Skin epidermis (tissue), 12 donors: ENCODE data around the gene UTP14C.
A peak's percentile ranks its signal among the peaks of the same experiment; 100 is the strongest.
"Not testable (repeated sequence)": the region's sequence is repeated elsewhere in the genome, so short reads cannot be mapped to it uniquely, and the experiment has no call there.

Experiments used
- H3K27ac ChIP-seq, 21 experiments: fragments of 200-600 bp; sonication (generic) in 11 of 21; one replicate each; pipeline ENCODE4 v1.5.0; 2020; ENCODE audit warnings: mild to moderate bottlenecking in 3 of 21, inconsistent platforms in 2 of 21, moderate library complexity in 2 of 21
- H3K4me3 ChIP-seq, 7 experiments: fragments of 200-600 bp; sonication (generic) in 2 of 7; one replicate each; pipeline ENCODE4 v1.5.0; 2020; ENCODE audit warnings: inconsistent platforms in 2 of 7, mild to moderate bottlenecking in 2 of 7, moderate library complexity in 1 of 7

Gene UTP14C

GRCh38 chr13:52024481-52024880, at the start of gene UTP14C:
UTP14C (plus strand) TSS chr13:52024691; CDS start chr13:52028805, 4,114 bp downstream.
- no peak within 1 kb of the TSS for H3K4me3 ChIP-seq
- no peak within 1 kb of the TSS for H3K27ac ChIP-seq

GRCh38 chr13:51976423-51976822, 48.1 kb upstream of the UTP14C start:
- Histone ChIP-seq H3K27ac (no peak overlapping the region), H3K4me3 (no peak overlapping the region)

GRCh38 chr13:51976890-51977289, 47.6 kb upstream of the UTP14C start:
- no peak overlapping the region for H3K4me3 ChIP-seq
- H3K27ac ChIP-seq = no peak overlapping the region

GRCh38 chr13:51977625-51978024, 46.9 kb upstream of the UTP14C start:
- Histone ChIP-seq H3K4me3 (no peak overlapping the region), H3K27ac (no peak overlapping the region)

- no peak overlapping the region for H3K4me3 ChIP-seq
- no peak overlapping the region for H3K27ac ChIP-seq
These were observed 45.5 kb upstream of the UTP14C start for GRCh38 chr13:51978796-51979556.

- Histone ChIP-seq H3K4me3 (no peak overlapping the region), H3K27ac (peak overlapping the region in 1 of 21 experiments; percentile 57)
These were observed 43.6 kb upstream of the UTP14C start for GRCh38 chr13:51980908-51981307.

- Histone ChIP-seq H3K4me3 (no peak overlapping the region), H3K27ac (peak overlapping the region in 1 of 21 experiments; percentile 57)
These were observed 43.1 kb upstream of the UTP14C start for GRCh38 chr13:51981355-51981754.

GRCh38 chr13:51983292-51983691, 41.2 kb upstream of the UTP14C start:
- not testable (repeated sequence) for H3K4me3 ChIP-seq, H3K27ac ChIP-seq

GRCh38 chr13:51984904-51985303, 39.6 kb upstream of the UTP14C start:
- H3K27ac ChIP-seq, H3K4me3 ChIP-seq: not testable (repeated sequence)

GRCh38 chr13:51988988-51989618, 35.4 kb upstream of the UTP14C start:
- no peak overlapping the region for H3K4me3 ChIP-seq
- H3K27ac ChIP-seq = no peak overlapping the region

- no peak overlapping the region for H3K27ac ChIP-seq
- no peak overlapping the region for H3K4me3 ChIP-seq
These were observed 30.8 kb upstream of the UTP14C start for GRCh38 chr13:51993713-51994112.

- no peak overlapping the region for H3K4me3 ChIP-seq
- peak overlapping the region in 1 of 21 experiments; percentile 8 for H3K27ac ChIP-seq
These were observed 28.6 kb upstream of the UTP14C start for GRCh38 chr13:51995677-51996551.

- Histone ChIP-seq H3K27ac (no peak overlapping the region), H3K4me3 (no peak overlapping the region)
These were observed 27.9 kb upstream of the UTP14C start for GRCh38 chr13:51996641-51997040.

GRCh38 chr13:51997186-51997585, 27.3 kb upstream of the UTP14C start:
- no peak overlapping the region for H3K27ac ChIP-seq

GRCh38 chr13:51997641-51998330, 26.7 kb upstream of the UTP14C start:
- no peak overlapping the region for H3K27ac ChIP-seq

More at GRCh38 chr13:51997186-51997585, 27.3 kb upstream of the UTP14C start:
- no peak overlapping the region for H3K4me3 ChIP-seq

GRCh38 chr13:51998723-51999509, 25.6 kb upstream of the UTP14C start:
- Histone ChIP-seq H3K27ac (no peak overlapping the region), H3K4me3 (no peak overlapping the region)

More at GRCh38 chr13:51997641-51998330, 26.7 kb upstream of the UTP14C start:
- no peak overlapping the region for H3K4me3 ChIP-seq

GRCh38 chr13:51999510-51999911, 25.0 kb upstream of the UTP14C start:
- H3K27ac ChIP-seq = no peak overlapping the region

GRCh38 chr13:51999921-52000320, 24.6 kb upstream of the UTP14C start:
- no peak overlapping the region for H3K4me3 ChIP-seq

More at GRCh38 chr13:51999510-51999911, 25.0 kb upstream of the UTP14C start:
- no peak overlapping the region for H3K4me3 ChIP-seq

More at GRCh38 chr13:51999921-52000320, 24.6 kb upstream of the UTP14C start:
- no peak overlapping the region for H3K27ac ChIP-seq
